ENCODE data around the gene ZFAND3.
"Not testable (repeated sequence)": the region's sequence is repeated elsewhere in the genome, so short reads cannot be mapped to it uniquely, and the experiment has no call there.

The ZFAND3 gene

GRCh38 chr6:37987018-37987417, 167.5 kb downstream of the ZFAND3 start:
- H3K27me3 ChIP-seq, result no peaks in the 10 kb centered on the region
- H3K9me3 ChIP-seq, result no peaks in the 10 kb centered on the region
- TF ChIP-seq CTCF (IDR thresholded peaks at IDR 0.05; ENCODE audit: low read depth, low read length), result no peak
- DNase-seq, result no peak
- peaks cover 2% of the 10 kb centered on the region; the same call in 1 of the 2 replicates for H3K4me1 ChIP-seq
- no peaks in the 10 kb centered on the region for H3K36me3 ChIP-seq
- H3K4me3 ChIP-seq (ENCODE audit: low read depth, low read length), result no peak overlapping the region

GRCh38 chr6:37987559-37987958, 168.0 kb downstream of the ZFAND3 start:
- Histone ChIP-seq H3K9me3 (no peaks in the 10 kb centered on the region), H3K27me3 (no peaks in the 10 kb centered on the region), H3K36me3 (no peaks in the 10 kb centered on the region), H3K4me1 (peaks cover 2% of the 10 kb centered on the region; the same call in 1 of the 2 replicates), H3K4me3 (ENCODE audit: low read depth, low read length) (no peak overlapping the region)
- TF ChIP-seq CTCF (IDR thresholded peaks at IDR 0.05; ENCODE audit: low read depth, low read length), result no peak
- no peak for DNase-seq

GRCh38 chr6:37988127-37988526, 168.6 kb downstream of the ZFAND3 start:
- Histone ChIP-seq H3K9me3 (no peaks in the 10 kb centered on the region), H3K27me3 (no peaks in the 10 kb centered on the region), H3K4me3 (ENCODE audit: low read depth, low read length) (no peak overlapping the region), H3K4me1 (peaks cover 2% of the 10 kb centered on the region; the same call in 1 of the 2 replicates), H3K36me3 (no peaks in the 10 kb centered on the region)
- DNase-seq, result no peak
- TF ChIP-seq CTCF (IDR thresholded peaks at IDR 0.05; ENCODE audit: low read depth, low read length), result no peak

GRCh38 chr6:37988696-37989095, 169.2 kb downstream of the ZFAND3 start:
- Histone ChIP-seq H3K27me3 (no peaks in the 10 kb centered on the region), H3K4me3 (ENCODE audit: low read depth, low read length) (no peak overlapping the region), H3K36me3 (no peaks in the 10 kb centered on the region), H3K9me3 (no peaks in the 10 kb centered on the region), H3K4me1 (peaks cover 2% of the 10 kb centered on the region; the same call in 1 of the 2 replicates)
- DNase-seq, result no peak
- TF ChIP-seq CTCF (IDR thresholded peaks at IDR 0.05; ENCODE audit: low read depth, low read length), result no peak

- Histone ChIP-seq H3K36me3 (no peaks in the 10 kb centered on the region), H3K27me3 (no peaks in the 10 kb centered on the region), H3K4me1 (peaks cover 2% of the 10 kb centered on the region; the same call in 1 of the 2 replicates), H3K9me3 (no peaks in the 10 kb centered on the region), H3K4me3 (ENCODE audit: low read depth, low read length) (no peak overlapping the region)
- DNase-seq, result no peak
- no peak for TF ChIP-seq CTCF (IDR thresholded peaks at IDR 0.05; ENCODE audit: low read depth, low read length)
These were observed 171.4 kb downstream of the ZFAND3 start for GRCh38 chr6:37990762-37991525.

- Histone ChIP-seq H3K27me3 (no peaks in the 10 kb centered on the region), H3K4me3 (ENCODE audit: low read depth, low read length) (no peak overlapping the region), H3K4me1 (peaks cover 2% of the 10 kb centered on the region; the same call in 1 of the 2 replicates), H3K9me3 (no peaks in the 10 kb centered on the region), H3K36me3 (no peaks in the 10 kb centered on the region)
- TF ChIP-seq CTCF (IDR thresholded peaks at IDR 0.05; ENCODE audit: low read depth, low read length), result no peak
- DNase-seq, result no peak
These were observed 173.2 kb downstream of the ZFAND3 start for GRCh38 chr6:37992749-37993148.

- not testable (repeated sequence) for H3K9me3 ChIP-seq; H3K27me3 ChIP-seq; H3K4me3 ChIP-seq (ENCODE audit: low read depth, low read length); H3K36me3 ChIP-seq; DNase-seq; H3K4me1 ChIP-seq
These were observed 173.7 kb downstream of the ZFAND3 start for GRCh38 chr6:37993194-37993593.
